ENCODE measurements around the gene OTX1.

OTX1 gene

DNA sequence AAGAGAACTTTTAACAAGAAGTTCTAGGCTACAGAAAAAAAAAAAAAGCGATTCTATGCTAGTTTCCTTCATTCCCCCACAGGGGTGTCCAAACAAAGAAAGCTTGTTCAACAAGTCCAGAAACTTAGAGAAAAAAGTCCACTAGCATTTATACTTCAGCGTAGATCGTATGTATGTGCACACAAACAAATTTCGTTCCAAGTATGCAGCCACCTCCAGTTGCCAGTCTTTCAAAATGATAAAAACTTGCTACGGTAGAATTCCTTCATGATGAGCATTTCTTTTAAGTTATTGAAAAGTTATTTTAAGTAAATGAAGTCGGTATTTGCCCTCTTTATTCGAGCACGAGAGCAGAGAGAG, 3.7 kb upstream of the OTX1 start:
- H3F3A ChIP-seq (ENCODE audit: low read depth), result no peaks in the 10 kb centered on the region
- H3K9me2 ChIP-seq (replicated peaks; ENCODE audit: low read depth, low read length), result no peaks in the 10 kb centered on the region
- no peak overlapping the region for H3K9ac ChIP-seq (ENCODE audit: low read depth, low read length, poor library complexity, severe bottlenecking)
- no peaks in the 10 kb centered on the region for H3K4me1 ChIP-seq (ENCODE audit: insufficient read depth, low read length, poor library complexity, severe bottlenecking)
- H3K36me3 ChIP-seq (ENCODE audit: insufficient read depth, low read length), result no peaks in the 10 kb centered on the region
- H3K4me2 ChIP-seq (ENCODE audit: low read depth, low read length, poor library complexity, severe bottlenecking), result no peak overlapping the region
- H3K4me3 ChIP-seq (ENCODE audit: low read length, poor library complexity, severe bottlenecking), result no peak overlapping the region
- TF ChIP-seq EZH2phosphoT487 (IDR thresholded peaks at IDR 0.05; ENCODE audit: borderline replicate concordance), result no peak
- TF ChIP-seq, protein P1, sequence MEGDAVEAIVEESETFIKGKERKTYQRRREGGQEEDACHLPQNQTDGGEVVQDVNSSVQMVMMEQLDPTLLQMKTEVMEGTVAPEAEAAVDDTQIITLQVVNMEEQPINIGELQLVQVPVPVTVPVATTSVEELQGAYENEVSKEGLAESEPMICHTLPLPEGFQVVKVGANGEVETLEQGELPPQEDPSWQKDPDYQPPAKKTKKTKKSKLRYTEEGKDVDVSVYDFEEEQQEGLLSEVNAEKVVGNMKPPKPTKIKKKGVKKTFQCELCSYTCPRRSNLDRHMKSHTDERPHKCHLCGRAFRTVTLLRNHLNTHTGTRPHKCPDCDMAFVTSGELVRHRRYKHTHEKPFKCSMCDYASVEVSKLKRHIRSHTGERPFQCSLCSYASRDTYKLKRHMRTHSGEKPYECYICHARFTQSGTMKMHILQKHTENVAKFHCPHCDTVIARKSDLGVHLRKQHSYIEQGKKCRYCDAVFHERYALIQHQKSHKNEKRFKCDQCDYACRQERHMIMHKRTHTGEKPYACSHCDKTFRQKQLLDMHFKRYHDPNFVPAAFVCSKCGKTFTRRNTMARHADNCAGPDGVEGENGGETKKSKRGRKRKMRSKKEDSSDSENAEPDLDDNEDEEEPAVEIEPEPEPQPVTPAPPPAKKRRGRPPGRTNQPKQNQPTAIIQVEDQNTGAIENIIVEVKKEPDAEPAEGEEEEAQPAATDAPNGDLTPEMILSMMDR (conservative IDR thresholded peaks at IDR 0.05; ENCODE audit: low read length), result no peak
- no peaks in the 10 kb centered on the region for H3K27me3 ChIP-seq (ENCODE audit: insufficient read depth, low read length, poor library complexity, severe bottlenecking)
- no peaks in the 10 kb centered on the region for H4K20me1 ChIP-seq (ENCODE audit: insufficient read depth, low read length, poor library complexity, severe bottlenecking)
- peaks cover 12% of the 10 kb centered on the region; the same call in 1 of the 2 replicates for H3K79me2 ChIP-seq (ENCODE audit: insufficient read depth, low read length)
- no peaks in the 10 kb centered on the region for H3K9me3 ChIP-seq (ENCODE audit: insufficient read depth, low read depth, low read length)
- no peak overlapping the region for H2AFZ ChIP-seq (ENCODE audit: low read length)

DNA sequence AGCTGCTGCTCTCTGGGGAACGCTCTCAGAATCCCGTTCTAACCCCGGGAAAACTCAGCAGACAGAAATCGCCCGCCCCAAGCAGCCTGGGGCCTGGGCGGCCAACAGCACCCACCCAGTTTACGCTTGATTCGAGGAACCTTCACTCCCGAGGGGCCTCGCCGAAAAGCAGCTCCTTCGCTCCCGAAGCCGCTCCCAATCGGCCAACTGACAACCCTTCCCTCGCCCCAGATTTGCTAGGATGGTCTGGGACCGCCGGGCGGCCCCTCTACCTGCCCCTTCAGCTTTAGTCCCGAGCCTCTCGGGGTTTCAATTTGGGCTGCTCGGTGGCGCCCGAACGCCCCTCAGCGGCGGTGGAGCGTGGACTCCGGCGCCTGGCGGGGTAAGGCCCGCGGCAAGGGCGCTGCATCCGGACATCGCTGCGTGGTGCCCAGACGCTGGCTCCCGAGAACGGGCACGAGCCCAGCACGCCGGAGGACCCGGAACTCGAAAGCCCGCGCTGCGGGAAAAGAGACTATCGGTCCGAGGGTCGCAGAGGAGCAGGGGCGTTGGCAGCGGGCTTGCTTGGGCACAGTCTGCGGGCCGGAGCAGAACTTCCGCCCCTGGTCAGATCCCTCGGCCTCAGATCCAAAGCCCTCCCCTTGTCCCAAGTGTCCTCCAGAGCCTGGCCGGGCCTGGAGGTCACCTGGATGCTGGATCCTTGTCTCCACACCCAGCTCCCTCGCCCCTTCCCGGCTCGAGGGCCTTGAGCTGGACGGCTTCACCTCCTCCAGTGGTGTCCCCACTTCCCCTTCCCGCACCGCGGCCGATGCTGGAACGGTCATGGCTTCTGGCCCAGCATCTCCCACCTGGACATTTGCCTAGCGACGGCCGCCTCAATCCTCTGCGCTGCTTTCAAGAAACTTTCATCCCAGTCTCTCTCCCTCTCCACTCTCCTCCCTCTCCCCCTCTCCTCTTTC, 3.0 kb upstream of the OTX1 start:
- Histone ChIP-seq H3K27me3 (ENCODE audit: insufficient read depth, low read length, poor library complexity, severe bottlenecking) (no peaks in the 10 kb centered on the region), H3K4me1 (ENCODE audit: insufficient read depth, low read length, poor library complexity, severe bottlenecking) (no peaks in the 10 kb centered on the region), H2AFZ (ENCODE audit: low read length) (no peak overlapping the region), H3K79me2 (ENCODE audit: insufficient read depth, low read length) (peaks cover 13% of the 10 kb centered on the region; the same call in 1 of the 2 replicates), H3K4me3 (ENCODE audit: low read length, poor library complexity, severe bottlenecking) (no peak overlapping the region), H3K36me3 (ENCODE audit: insufficient read depth, low read length) (no peaks in the 10 kb centered on the region), H3K4me2 (ENCODE audit: low read depth, low read length, poor library complexity, severe bottlenecking) (no peak overlapping the region), H3K9me3 (ENCODE audit: insufficient read depth, low read depth, low read length) (no peaks in the 10 kb centered on the region), H4K20me1 (ENCODE audit: insufficient read depth, low read length, poor library complexity, severe bottlenecking) (no peaks in the 10 kb centered on the region), H3K9me2 (replicated peaks; ENCODE audit: low read depth, low read length) (no peaks in the 10 kb centered on the region), H3K9ac (ENCODE audit: low read depth, low read length, poor library complexity, severe bottlenecking) (no peak overlapping the region), H3F3A (ENCODE audit: low read depth) (no peaks in the 10 kb centered on the region)
- TF ChIP-seq, protein P1 (conservative IDR thresholded peaks at IDR 0.05; ENCODE audit: low read length), result no peak
- no peak for TF ChIP-seq EZH2phosphoT487 (IDR thresholded peaks at IDR 0.05; ENCODE audit: borderline replicate concordance)

DNA sequence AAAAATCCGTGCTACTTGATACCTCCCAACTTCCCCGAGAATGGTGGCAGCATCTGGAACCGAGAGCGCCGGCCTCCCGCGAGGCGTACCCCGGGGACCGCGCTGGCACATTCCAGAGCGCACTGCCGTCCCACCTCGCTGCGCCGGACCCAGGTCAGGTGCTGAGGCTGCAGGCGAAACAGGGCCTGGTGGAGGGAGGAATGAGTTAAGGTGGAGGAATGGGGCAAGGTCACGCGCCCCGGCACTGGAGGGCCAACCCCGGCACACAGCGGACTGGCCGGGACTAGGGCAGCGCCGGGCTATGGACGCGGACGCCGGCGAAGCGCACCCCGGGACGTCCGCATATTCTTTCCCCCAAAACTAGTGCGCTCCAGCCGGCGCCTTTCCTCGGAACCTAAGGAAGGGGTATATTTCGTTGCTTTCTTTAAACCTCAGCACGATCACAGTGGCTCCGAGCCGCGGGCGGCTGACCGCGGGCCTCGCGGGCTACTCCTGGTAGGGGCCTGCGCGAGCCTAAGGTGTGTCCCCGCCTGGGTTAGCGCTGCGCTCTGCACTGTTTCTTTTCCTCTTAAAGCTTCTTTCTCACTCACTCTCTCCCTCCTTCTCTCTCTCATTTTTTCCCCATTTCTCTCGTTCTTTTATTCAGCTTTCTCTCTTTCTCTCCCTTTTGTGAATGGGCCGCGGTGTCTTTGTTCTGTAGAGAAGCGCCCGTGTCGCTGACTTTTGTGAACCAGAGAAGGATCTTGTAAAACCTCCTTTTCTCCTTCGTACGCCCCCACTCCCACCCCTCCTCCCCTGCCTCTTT, 2.1 kb upstream of the OTX1 start:
- H3K4me2 ChIP-seq (ENCODE audit: low read depth, low read length, poor library complexity, severe bottlenecking), result no peak overlapping the region
- no peaks in the 10 kb centered on the region for H3K36me3 ChIP-seq (ENCODE audit: insufficient read depth, low read length)
- no peak overlapping the region for H3K9ac ChIP-seq (ENCODE audit: low read depth, low read length, poor library complexity, severe bottlenecking)
- no peak overlapping the region for H2AFZ ChIP-seq (ENCODE audit: low read length)
- no peaks in the 10 kb centered on the region for H3K9me2 ChIP-seq (replicated peaks; ENCODE audit: low read depth, low read length)
- H3K27me3 ChIP-seq (ENCODE audit: insufficient read depth, low read length, poor library complexity, severe bottlenecking), result no peaks in the 10 kb centered on the region
- TF ChIP-seq, protein P1 (conservative IDR thresholded peaks at IDR 0.05; ENCODE audit: low read length), result no peak
- no peak for TF ChIP-seq EZH2phosphoT487 (IDR thresholded peaks at IDR 0.05; ENCODE audit: borderline replicate concordance)
- no peaks in the 10 kb centered on the region for H3F3A ChIP-seq (ENCODE audit: low read depth)
- H3K4me1 ChIP-seq (ENCODE audit: insufficient read depth, low read length, poor library complexity, severe bottlenecking), result no peaks in the 10 kb centered on the region
- peaks cover 13% of the 10 kb centered on the region; the same call in 1 of the 2 replicates for H3K79me2 ChIP-seq (ENCODE audit: insufficient read depth, low read length)
- H3K4me3 ChIP-seq (ENCODE audit: low read length, poor library complexity, severe bottlenecking), result no peak overlapping the region
- H3K9me3 ChIP-seq (ENCODE audit: insufficient read depth, low read depth, low read length), result no peaks in the 10 kb centered on the region
- H4K20me1 ChIP-seq (ENCODE audit: insufficient read depth, low read length, poor library complexity, severe bottlenecking), result no peaks in the 10 kb centered on the region

All from Loucy (cell line).